Stimulated activated CD8-positive, alpha-beta memory T cell treated with anti-CD3 and anti-CD28 coated beads, Interleukin-4, amount 100 ng/mL, for 4 hours (primary cell): Measurements from ENCODE around the gene KLK2.

ENCODE experiments used
- DNase-seq, 2 donors: peaks; one replicate each; pipeline ENCODE4 v3.0.0-alpha.2; 2020; ENCODE audit warnings: low read depth in 2 of 2, low spot score in 1 of 2

KLK2 gene

GRCh38 chr19:50844296-50844935, 28.8 kb upstream of the KLK2 start:
- DNase-seq, result no peak

- no peak for DNase-seq
Observed at GRCh38 chr19:50850738-50851137, 22.5 kb upstream of the KLK2 start.

- DNase-seq, result no peak
Observed at GRCh38 chr19:50851620-50852019, 21.6 kb upstream of the KLK2 start.

- DNase-seq, result no peak
Observed at GRCh38 chr19:50854636-50855410, 18.4 kb upstream of the KLK2 start, which contains the start of gene KLK3. Gene KLK3, plus strand, starts transcription at chr19:50854915. Its CDS starts 41 bp downstream, at chr19:50854956.

- no peak for DNase-seq
Observed at GRCh38 chr19:50857366-50857765, 15.9 kb upstream of the KLK2 start.

GRCh38 chr19:50858886-50859285, 14.4 kb upstream of the KLK2 start:
- no peak for DNase-seq

- DNase-seq, result no peak
Observed at GRCh38 chr19:50859849-50860248, 13.4 kb upstream of the KLK2 start.

GRCh38 chr19:50861010-50861409, 12.2 kb upstream of the KLK2 start:
- DNase-seq, result no peak

GRCh38 chr19:50861496-50862286, 11.5 kb upstream of the KLK2 start:
- no peak for DNase-seq

GRCh38 chr19:50869479-50869878, 3.8 kb upstream of the KLK2 start:
- no peak for DNase-seq

GRCh38 chr19:50870417-50871089, 2.7 kb upstream of the KLK2 start:
- DNase-seq, result no peak

GRCh38 chr19:50874211-50874610, 972 bp downstream of the KLK2 start:
- DNase-seq, result no peak

GRCh38 chr19:50875795-50876422, 2.7 kb downstream of the KLK2 start:
- no peak for DNase-seq

GRCh38 chr19:50876456-50876855, 3.2 kb downstream of the KLK2 start:
- no peak for DNase-seq

GRCh38 chr19:50877338-50877737, 4.1 kb downstream of the KLK2 start:
- DNase-seq, result no peak

- DNase-seq, result no peak
Observed at GRCh38 chr19:50878851-50879250, 5.6 kb downstream of the KLK2 start.

GRCh38 chr19:50880241-50880640, 7.0 kb downstream of the KLK2 start:
- DNase-seq, result no peak

- no peak for DNase-seq
Observed at GRCh38 chr19:50882188-50882587, 8.9 kb downstream of the KLK2 start.

GRCh38 chr19:50889638-50890037, 16.4 kb downstream of the KLK2 start:
- no peak for DNase-seq

GRCh38 chr19:50890422-50891252, 17.4 kb downstream of the KLK2 start:
- DNase-seq, result no peak
